Fibroblast of mammary gland (primary cell): ENCODE results near the gene GALR1.

Experiments used
- DNase-seq: peaks from one replicate; pipeline ENCODE4 v3.0.0-alpha.2; 2010; ENCODE audit warnings: low read depth
- H3K4me3 ChIP-seq: 2 replicates; pipeline ENCODE4 v1.5.1; 2011; ENCODE audit warnings: low read depth, mild to moderate bottlenecking, low read length, moderate library complexity; ENCODE audit not compliant: control insufficient read depth
- TF ChIP-seq, protein P1 (sequence below): conservative IDR thresholded peaks from 2 replicates; pipeline ENCODE4 v1.5.1; 2011; ENCODE audit warnings: low read depth, low read length, inconsistent platforms; ENCODE audit not compliant: control insufficient read depth, insufficient read depth

GALR1 gene, protein sequence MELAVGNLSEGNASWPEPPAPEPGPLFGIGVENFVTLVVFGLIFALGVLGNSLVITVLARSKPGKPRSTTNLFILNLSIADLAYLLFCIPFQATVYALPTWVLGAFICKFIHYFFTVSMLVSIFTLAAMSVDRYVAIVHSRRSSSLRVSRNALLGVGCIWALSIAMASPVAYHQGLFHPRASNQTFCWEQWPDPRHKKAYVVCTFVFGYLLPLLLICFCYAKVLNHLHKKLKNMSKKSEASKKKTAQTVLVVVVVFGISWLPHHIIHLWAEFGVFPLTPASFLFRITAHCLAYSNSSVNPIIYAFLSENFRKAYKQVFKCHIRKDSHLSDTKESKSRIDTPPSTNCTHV

DNA sequence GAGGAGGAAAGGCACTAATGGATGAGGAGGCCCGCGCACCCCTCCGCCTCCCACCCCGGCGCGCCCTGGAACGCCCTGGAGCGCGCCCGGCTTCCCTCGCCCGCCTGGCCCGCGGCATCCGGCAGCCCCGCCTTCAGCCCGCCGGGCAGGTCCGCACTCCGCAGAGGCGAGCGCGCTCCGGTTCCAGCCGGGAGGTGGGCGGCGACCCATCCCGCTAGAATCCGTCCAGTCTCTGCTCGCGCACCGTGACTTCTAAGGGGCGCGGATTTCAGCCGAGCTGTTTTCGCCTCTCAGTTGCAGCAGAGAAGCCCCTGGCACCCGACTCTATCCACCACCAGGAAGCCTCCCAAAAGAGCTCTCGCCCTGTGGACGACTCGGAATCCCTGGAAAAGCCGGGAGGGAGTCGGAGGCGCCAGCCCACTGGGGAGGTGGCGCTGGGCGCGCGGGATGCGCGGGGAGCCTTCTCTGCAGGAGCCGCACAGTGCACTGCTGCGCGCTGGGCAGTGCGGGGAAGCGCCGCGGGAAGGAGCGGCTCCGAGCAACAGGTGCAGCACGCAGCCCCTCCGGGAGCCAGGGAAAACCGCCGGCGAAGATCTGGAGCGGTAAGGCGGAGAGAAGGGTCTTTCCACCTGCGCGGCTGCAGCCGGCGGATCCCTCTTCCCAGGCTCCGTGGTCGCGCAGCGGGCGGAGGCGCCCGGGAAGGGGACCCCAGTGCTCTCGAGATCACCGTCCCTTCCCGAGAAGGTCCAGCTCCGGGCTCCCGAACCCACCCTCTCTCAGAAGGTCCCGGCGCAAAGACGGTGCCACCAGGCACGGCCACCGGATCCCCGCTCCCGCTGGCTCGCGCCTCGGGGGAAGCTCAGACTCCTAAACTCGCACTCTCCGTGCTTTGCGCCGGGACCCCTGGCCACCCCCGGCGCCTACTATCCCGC is at the start of gene GALR1:
TSS of gene GALR1 (plus strand) at position 280 of the 932 bp plus-strand sequence. CDS start 701 bp downstream, outside the sequence.
- DNase-seq: no peak
- H3K4me3 ChIP-seq: no peak within 1 kb of the TSS
- TF ChIP-seq, protein P1, sequence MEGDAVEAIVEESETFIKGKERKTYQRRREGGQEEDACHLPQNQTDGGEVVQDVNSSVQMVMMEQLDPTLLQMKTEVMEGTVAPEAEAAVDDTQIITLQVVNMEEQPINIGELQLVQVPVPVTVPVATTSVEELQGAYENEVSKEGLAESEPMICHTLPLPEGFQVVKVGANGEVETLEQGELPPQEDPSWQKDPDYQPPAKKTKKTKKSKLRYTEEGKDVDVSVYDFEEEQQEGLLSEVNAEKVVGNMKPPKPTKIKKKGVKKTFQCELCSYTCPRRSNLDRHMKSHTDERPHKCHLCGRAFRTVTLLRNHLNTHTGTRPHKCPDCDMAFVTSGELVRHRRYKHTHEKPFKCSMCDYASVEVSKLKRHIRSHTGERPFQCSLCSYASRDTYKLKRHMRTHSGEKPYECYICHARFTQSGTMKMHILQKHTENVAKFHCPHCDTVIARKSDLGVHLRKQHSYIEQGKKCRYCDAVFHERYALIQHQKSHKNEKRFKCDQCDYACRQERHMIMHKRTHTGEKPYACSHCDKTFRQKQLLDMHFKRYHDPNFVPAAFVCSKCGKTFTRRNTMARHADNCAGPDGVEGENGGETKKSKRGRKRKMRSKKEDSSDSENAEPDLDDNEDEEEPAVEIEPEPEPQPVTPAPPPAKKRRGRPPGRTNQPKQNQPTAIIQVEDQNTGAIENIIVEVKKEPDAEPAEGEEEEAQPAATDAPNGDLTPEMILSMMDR: no peak

DNA sequence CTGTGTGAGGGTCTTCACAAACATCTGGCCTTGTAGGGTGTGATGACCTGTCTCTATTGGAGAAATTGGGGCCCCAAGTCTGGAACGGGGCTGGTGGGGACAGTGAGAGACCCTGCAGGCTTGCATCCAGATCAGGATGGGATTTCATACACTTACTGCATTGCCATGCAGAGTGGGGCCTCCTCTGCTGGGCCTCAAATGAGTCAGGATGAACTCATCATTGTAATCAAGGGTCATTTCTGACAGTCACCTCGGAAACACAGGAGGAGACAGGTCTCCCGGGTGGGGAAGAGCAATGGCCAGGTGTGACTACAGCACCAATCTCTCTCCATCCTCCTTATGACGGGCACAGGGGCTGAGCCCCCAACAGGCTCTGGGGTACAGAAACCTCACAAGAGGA is 48.1 kb upstream of the GALR1 start:
- no peak overlapping the region for H3K4me3 ChIP-seq
- DNase-seq: peak; percentile 51
- TF ChIP-seq, protein P1: no peak

DNA sequence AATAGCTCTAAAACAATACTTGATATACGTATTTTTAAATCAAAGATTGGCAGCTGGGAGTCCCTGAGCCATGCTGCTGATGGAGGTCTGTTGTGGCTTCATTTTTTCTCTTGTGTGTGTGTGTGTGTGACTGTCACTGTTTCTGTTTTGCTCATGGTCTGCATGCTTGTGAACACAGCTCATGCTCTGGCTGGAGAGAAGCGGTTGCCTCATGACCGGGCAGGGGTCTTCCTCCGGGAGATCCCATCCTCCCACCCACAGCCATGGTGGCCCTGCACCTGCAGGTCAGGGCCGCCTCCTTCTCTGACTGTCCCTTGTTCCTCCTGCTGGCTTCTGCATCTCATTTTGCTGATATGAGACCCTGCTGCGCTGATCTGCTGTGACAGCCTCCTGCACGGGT is 47.3 kb upstream of the GALR1 start:
- no peak for DNase-seq
- TF ChIP-seq, protein P1: no peak
- H3K4me3 ChIP-seq: no peak overlapping the region

DNA sequence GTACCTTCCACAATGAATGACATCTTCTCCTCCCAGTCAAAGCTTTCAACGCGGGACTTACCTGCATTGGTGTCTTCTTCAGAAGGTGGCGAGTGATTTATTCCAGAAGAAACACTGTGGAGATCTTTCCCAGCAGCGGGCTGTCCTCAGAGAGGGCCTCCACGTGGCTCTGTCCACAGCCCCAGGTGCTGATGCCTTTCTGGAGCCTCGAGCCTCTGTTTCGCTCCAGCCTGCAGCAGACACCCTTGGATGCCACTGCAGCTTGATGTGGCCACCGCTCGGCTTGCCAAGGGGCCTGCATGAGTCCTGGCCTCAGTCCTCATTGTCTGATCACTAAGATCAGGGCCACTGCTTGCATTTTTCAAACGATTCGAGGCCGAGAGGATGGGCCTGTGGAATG is 46.6 kb upstream of the GALR1 start:
- no peak overlapping the region for H3K4me3 ChIP-seq
- TF ChIP-seq, protein P1: no peak
- DNase-seq: no peak

DNA sequence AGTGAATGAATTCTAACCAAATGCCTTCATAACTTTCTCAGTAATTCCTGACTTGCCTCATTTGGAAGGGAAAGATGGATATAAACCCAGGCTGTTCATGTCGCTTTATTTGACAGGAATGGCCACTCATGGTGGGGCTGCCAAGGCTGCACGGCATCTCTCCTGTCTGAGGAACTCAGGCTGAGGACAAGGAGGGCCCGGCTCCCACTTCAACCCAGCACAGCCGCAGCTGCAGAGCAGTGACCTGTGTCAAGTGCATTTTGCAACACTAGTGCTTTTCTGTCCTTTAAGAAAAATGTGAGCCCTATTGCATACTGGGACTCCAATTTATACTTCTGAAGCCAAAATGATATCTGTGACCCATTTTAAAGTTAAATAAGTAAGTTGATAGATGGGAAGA is 45.8 kb upstream of the GALR1 start:
- no peak for DNase-seq
- H3K4me3 ChIP-seq: no peak overlapping the region
- TF ChIP-seq, protein P1: no peak

DNA sequence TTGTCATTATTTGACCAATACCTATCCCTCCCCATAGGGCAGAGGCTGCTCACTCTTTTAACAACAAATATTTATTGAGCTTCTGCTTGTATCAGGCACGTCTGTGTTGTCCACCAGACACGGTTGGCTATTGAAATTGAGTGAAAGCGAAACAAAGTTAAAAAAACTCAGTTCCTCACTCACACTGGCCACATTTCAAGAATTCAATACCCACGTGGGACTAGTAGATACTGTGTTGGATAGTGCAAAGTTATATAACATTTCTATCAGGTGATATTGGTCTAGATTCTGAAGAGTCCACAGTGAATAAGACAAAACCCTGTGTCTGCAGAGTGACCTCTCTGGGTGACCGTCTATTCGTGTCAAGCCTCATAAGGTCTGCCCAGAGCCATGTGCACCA is 43.9 kb upstream of the GALR1 start:
- H3K4me3 ChIP-seq: no peak overlapping the region
- DNase-seq: no peak
- TF ChIP-seq, protein P1: no peak
